B cell (primary cell): ENCODE data around the gene TRAF3. TPM values are rescaled to one million over a fixed set of nuclear protein-coding genes. Genes with fewer than 3 reads are reported as not detected.

Source experiments
- ATAC-seq: fragments of 200-7000 bp; cut with Tn5 transposase; one replicate; pipeline ENCODE4 v1.10.0; 2021; ENCODE audit warnings: low read depth, mild to moderate bottlenecking, moderate number of reproducible peaks, moderate library complexity
- CTCF ChIA-PET: fragments of 350-600 bp; sonication (Branson Sonifier 250); formaldehyde crosslinking; loops from one replicate; lab custom pipeline; 2021; ENCODE audit warnings: antibody characterized with exemption, inconsistent platforms; lab: Charles Lee
- POLR2A ChIA-PET: fragments of 350-600 bp; sonication (Branson Sonifier 250); formaldehyde crosslinking; loops from one replicate; lab custom pipeline; 2021; ENCODE audit warnings: antibody characterized with exemption; lab: Charles Lee
- DNase-seq: peaks from one replicate; pipeline ENCODE4 v3.0.0; 2013
- H2AFZ ChIP-seq: 2 replicates; pipeline ENCODE4 v1.6.1; 2012; ENCODE audit warnings: mild to moderate bottlenecking, low read depth, low read length; ENCODE audit not compliant: insufficient read depth, poor library complexity, severe bottlenecking
- H3K27ac ChIP-seq, 2 donors: 1 replicate in 1 of 2; 2 replicates in 1 of 2; pipeline ENCODE4 v1.5.1; 2012 to 2013; ENCODE audit warnings: low read length in 2 of 2, mild to moderate bottlenecking in 2 of 2, moderate library complexity in 1 of 2
- H3K27me3 ChIP-seq, 4 experiments: fragments of 200-600 bp in 1 of 4; sonication (generic) in 1 of 4; replicated peaks in 1 of 4; 1 replicate in 2 of 4; 2 replicates in 2 of 4; pipeline versions ENCODE4 v1.6.1 to v1.7.0; 2013 to 2016; ENCODE audit warnings: low read length in 3 of 4, mild to moderate bottlenecking in 2 of 4, mixed read lengths in 1 of 4, moderate library complexity in 1 of 4; ENCODE audit not compliant: insufficient read depth in 4 of 4, control insufficient read depth in 3 of 4; ENCODE audit errors: control extremely low read depth in 1 of 4
- H3K36me3 ChIP-seq, 2 experiments: replicated peaks in 1 of 2; 1 replicate in 1 of 2; 2 replicates in 1 of 2; pipeline versions ENCODE4 v1.6.1 to v1.7.1; 2013; ENCODE audit warnings: low read length in 1 of 2; ENCODE audit not compliant: insufficient read depth in 2 of 2, control insufficient read depth in 1 of 2; ENCODE audit errors: control extremely low read depth in 1 of 2, extremely low read depth in 1 of 2
- H3K4me1 ChIP-seq, 2 donors: fragments of 200-600 bp in 1 of 2; sonication (generic) in 1 of 2; 1 replicate in 1 of 2; 2 replicates in 1 of 2; pipeline versions ENCODE4 v1.5.1 to v1.6.1; 2013 to 2017; ENCODE audit warnings: low read length in 2 of 2; ENCODE audit not compliant: control insufficient read depth in 2 of 2, insufficient read depth in 2 of 2
- H3K4me2 ChIP-seq: replicated peaks from 2 replicates; pipeline ENCODE3; 2012; ENCODE audit warnings: mild to moderate bottlenecking, low read depth, low read length; ENCODE audit not compliant: poor library complexity, severe bottlenecking
- H3K4me3 ChIP-seq, 5 experiments: fragments of 200-600 bp in 1 of 5; sonication (generic) in 1 of 5; 1 replicate in 3 of 5; 2 replicates in 2 of 5; pipeline versions ENCODE4 v1.5.1 to v1.7.0; 2011 to 2016; ENCODE audit warnings: low read length in 4 of 5, mild to moderate bottlenecking in 4 of 5, low read depth in 2 of 5, control low read depth in 1 of 5, moderate library complexity in 1 of 5; ENCODE audit not compliant: insufficient read depth in 1 of 5; ENCODE audit errors: control extremely low read depth in 1 of 5, extremely low read depth in 1 of 5
- H3K79me2 ChIP-seq: fragments of 200-600 bp; sonication (generic); one replicate; pipeline ENCODE4 v1.6.0; 2016; ENCODE audit warnings: low read length; ENCODE audit not compliant: control insufficient read depth, insufficient read depth
- H3K9ac ChIP-seq: fragments of 200-600 bp; sonication (generic); 2 replicates; pipeline ENCODE4 v1.6.1; 2017; ENCODE audit warnings: mild to moderate bottlenecking, low read length, moderate library complexity
- H3K9me3 ChIP-seq, 3 donors: one replicate each; pipeline versions ENCODE4 v1.6.1 to v1.7.1; 2013; ENCODE audit warnings: low read length in 2 of 3; ENCODE audit not compliant: control insufficient read depth in 2 of 3, insufficient read depth in 1 of 3; ENCODE audit errors: control extremely low read depth in 1 of 3
- H4K20me1 ChIP-seq: 2 replicates; pipeline ENCODE4 v1.6.0; 2012; ENCODE audit warnings: mild to moderate bottlenecking, low read length; ENCODE audit not compliant: insufficient read depth, control insufficient read depth, poor library complexity, severe bottlenecking
- H3K27ac Mint-ChIP-seq: one replicate; pipeline ENCODE4 v1.8.0; 2021; ENCODE audit warnings: mixed read lengths
- H3K27me3 Mint-ChIP-seq: one replicate; pipeline ENCODE4 v1.8.0; 2021; ENCODE audit warnings: mixed read lengths
- H3K4me1 Mint-ChIP-seq: one replicate; pipeline ENCODE4 v1.8.0; 2021; ENCODE audit warnings: mixed read lengths
- H3K4me3 Mint-ChIP-seq: one replicate; pipeline ENCODE4 v1.8.0; 2021; ENCODE audit warnings: mixed read lengths
- H3K9me3 Mint-ChIP-seq: one replicate; pipeline ENCODE4 v1.8.0; 2022; ENCODE audit warnings: mixed read lengths; ENCODE audit not compliant: insufficient read depth
- CTCF ChIP-seq: fragments of 200-600 bp; IDR thresholded peaks from one replicate; pipeline ENCODE4 v1.8.0; 2022; ENCODE audit warnings: antibody characterized with exemption, mild to moderate bottlenecking
- EZH2 ChIP-seq: IDR thresholded peaks from 2 replicates; pipeline ENCODE4 v1.6.1; 2012; ENCODE audit warnings: borderline replicate concordance, low read depth, mild to moderate bottlenecking, moderate library complexity, low read length; ENCODE audit not compliant: insufficient read depth, poor library complexity, severe bottlenecking
- WGBS: methylation state at CpG from one replicate; pipeline ENCODE4 v1.1.5; 2013; ENCODE audit warnings: missing lambda C conversion rate; ENCODE audit not compliant: insufficient coverage; 5-methylcytosine and 5-hydroxymethylcytosine counted together
- intact Hi-C: fragments of 100-400 bp; cut with micrococcal nuclease; formaldehyde crosslinking; loops from one replicate; pipeline ENCODE4 v1.10.0; 2022
- polyA plus RNA-seq: library from polyadenylated mRNA; depleted of rRNA; stranded (reverse); fragments of >200 nt; gene quantifications from 2 replicates; pipeline ENCODE4 v1.2.3, GENCODE V29; 2012
- total RNA-seq, 2 donors: library from RNA; stranded (reverse); fragments of 120-200 nt in 1 of 2; gene quantifications; 1 replicate in 1 of 2; 2 replicates in 1 of 2; pipeline versions ENCODE4 v1.2.3 to v1.2.4, GENCODE V29; 2013 to 2022

The TRAF3 gene
- total and polyA plus RNA-seq, 2 donors (not counting 1 experiment from before 2014, with no cell fraction given) = 42.8 to 89.8 TPM

GRCh38 chr14:102838501-102838900 lies 61.3 kb downstream of the TRAF3 start:
- no peak overlapping the region for H3K9ac ChIP-seq
- Mint-ChIP-seq H3K9me3 (no peaks in the 10 kb centered on the region), H3K27ac (no peak overlapping the region), H3K4me1 (peaks cover 21% of the 10 kb centered on the region), H3K4me3 (no peak overlapping the region), H3K27me3 (no peaks in the 10 kb centered on the region)
- no peak overlapping the region for H3K4me2 ChIP-seq
- H3K27me3 ChIP-seq = no peaks in the 10 kb centered on the region
- DNase-seq (no peak), ATAC-seq (no peak)
- no peak overlapping the region for H3K27ac ChIP-seq
- H3K4me3 ChIP-seq = no peak overlapping the region
- H4K20me1 ChIP-seq = peaks cover 47% of the 10 kb centered on the region
- intact Hi-C loops = no loop called here
- CTCF ChIA-PET = interaction anchor here (1.3 kb wide), 1 partner anchor 21 kb away, joined by 3 read pairs; no protein-coding TSS in a partner anchor
- TF ChIP-seq CTCF (no peak), EZH2 (no peak)
- peaks cover 94% of the 10 kb centered on the region for H3K79me2 ChIP-seq
- 92% methylated on average over 2 of the region's 4 CpGs for WGBS
- H3K9me3 ChIP-seq = no peaks in the 10 kb centered on the region
- peaks cover 8 to 41% of the 10 kb centered on the region in 2 experiments for H3K36me3 ChIP-seq
- POLR2A ChIA-PET = interaction anchor here (0.6 kb wide), 1 partner anchor 19 kb away, joined by 3 read pairs; no protein-coding TSS in a partner anchor
- H3K4me1 ChIP-seq = no peaks in the 10 kb centered on the region
- H2AFZ ChIP-seq = no peak overlapping the region

DNA sequence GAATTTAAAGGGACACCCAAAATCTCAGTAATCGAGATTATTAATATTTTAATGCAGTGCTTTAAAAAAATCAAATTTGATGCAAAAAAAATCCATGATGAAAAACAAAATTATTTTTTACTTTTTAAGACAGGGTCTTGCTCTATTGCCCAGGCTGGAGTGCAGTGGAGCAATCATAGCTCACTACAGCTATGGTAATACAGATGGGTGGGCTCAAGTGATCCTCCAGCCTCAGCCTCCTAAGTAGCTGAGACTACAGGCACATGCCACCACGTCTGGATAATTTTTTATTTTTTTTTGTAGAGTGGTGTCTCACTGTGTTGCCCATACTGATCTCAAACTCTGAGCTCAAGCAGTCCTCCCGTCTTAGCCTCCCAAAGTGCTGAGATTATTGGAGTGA lies 62.9 kb downstream of the TRAF3 start:
- H3K79me2 ChIP-seq = peaks cover 96% of the 10 kb centered on the region
- no peak overlapping the region for H3K4me3 ChIP-seq
- no peak overlapping the region for H3K27ac Mint-ChIP-seq
- TF ChIP-seq CTCF (no peak), EZH2 (no peak)
- ATAC-seq (no peak), DNase-seq (no peak)
- H3K27ac ChIP-seq = no peak overlapping the region
- no peaks in the 10 kb centered on the region for H3K27me3 ChIP-seq
- no peaks in the 10 kb centered on the region for H3K27me3 Mint-ChIP-seq
- no peaks in the 10 kb centered on the region for H3K4me1 ChIP-seq
- intact Hi-C loops = no loop called here
- H2AFZ ChIP-seq = no peak overlapping the region
- peaks cover 17% of the 10 kb centered on the region for H3K4me1 Mint-ChIP-seq
- WGBS = no CpG with 5 or more reads among the region's 3 CpGs
- ChIA-PET POLR2A (no interaction called here), CTCF (interaction anchor here (1.0 to 1.7 kb wide), 2 partner anchors 22 to 73 kb away, joined by 3 to 6 read pairs; no protein-coding TSS in a partner anchor)
- no peaks in the 10 kb centered on the region for H3K9me3 Mint-ChIP-seq
- no peak overlapping the region for H3K4me3 Mint-ChIP-seq
- H3K36me3 ChIP-seq = peaks cover 6 to 33% of the 10 kb centered on the region in 2 experiments
- peaks cover 43% of the 10 kb centered on the region for H4K20me1 ChIP-seq
- H3K9me3 ChIP-seq = no peaks in the 10 kb centered on the region
- H3K9ac ChIP-seq = no peak overlapping the region
- H3K4me2 ChIP-seq = no peak overlapping the region
